ENCODE results near the gene EGLN3.
"Not testable (repeated sequence)": the region's sequence is repeated elsewhere in the genome, so short reads cannot be mapped to it uniquely, and the experiment has no call there.

The EGLN3 gene

DNA sequence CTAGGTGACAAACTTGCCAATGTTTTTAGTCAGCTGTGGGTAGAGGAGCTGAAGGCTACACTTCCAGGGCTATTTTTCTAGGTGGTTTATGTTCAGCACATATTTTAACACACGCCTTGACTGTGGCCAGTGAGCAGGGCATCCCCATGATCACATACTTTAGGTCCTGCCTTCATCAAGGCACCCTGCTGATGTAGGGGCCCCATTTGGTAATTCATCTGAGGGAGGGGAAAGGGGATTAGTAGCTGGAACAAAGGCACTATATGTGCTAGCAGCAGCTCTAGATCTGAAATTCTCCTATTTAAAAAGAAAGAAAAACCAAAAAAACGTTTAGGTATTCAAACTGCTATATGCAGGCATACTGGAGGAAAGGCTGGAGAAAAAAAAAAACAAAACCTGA, 14.5 kb downstream of the EGLN3 start:
- no peak for DNase-seq (ENCODE audit: low read depth in 2 of 2)

- DNase-seq (ENCODE audit: low read depth in 2 of 2): no peak
These were observed 15.9 kb downstream of the EGLN3 start for GRCh38 chr14:33934938-33935337.

DNA sequence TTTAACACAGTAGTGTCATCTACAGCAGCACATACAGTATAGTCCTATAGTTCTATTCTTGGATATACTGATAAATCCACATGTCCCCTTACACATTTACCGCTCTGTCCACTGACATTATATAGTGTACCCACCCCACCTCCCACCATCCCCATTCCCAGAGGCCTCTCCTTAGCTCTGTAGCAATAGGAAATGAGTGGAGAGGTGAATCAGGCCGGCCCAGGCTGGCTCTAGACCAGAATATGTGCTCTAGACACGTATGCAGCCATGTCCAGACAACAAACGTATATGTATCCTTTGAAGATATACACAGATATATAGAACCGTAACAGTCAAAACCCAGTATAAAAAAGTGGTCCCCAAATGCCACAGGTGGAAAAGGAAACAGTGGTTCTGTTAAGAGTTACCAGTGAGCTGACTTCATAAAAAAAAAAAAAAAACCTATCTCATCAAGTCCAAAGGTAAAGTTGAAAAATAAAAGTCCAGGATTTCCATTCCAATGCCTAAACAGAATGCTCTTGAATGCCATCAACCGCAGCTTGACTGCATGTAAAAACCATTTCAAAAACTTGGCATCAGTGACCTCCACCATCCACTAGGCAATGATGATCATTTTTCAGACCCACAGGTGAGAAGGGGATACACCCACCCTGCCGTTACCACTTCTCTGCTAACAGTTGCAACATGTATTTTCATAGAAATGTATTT, 16.7 kb downstream of the EGLN3 start:
- DNase-seq (ENCODE audit: low read depth in 2 of 2): no peak

GRCh38 chr14:33933386-33933933, 17.4 kb downstream of the EGLN3 start:
- DNase-seq (ENCODE audit: low read depth in 2 of 2): no peak

GRCh38 chr14:33932576-33933345, 18.1 kb downstream of the EGLN3 start:
- DNase-seq (ENCODE audit: low read depth in 2 of 2): no peak

- DNase-seq (ENCODE audit: low read depth in 2 of 2): no peak
These were observed 18.8 kb downstream of the EGLN3 start for GRCh38 chr14:33932033-33932432.

- DNase-seq (ENCODE audit: low read depth in 2 of 2): no peak
These were observed 19.4 kb downstream of the EGLN3 start for GRCh38 chr14:33931461-33931860.

- no peak for DNase-seq (ENCODE audit: low read depth in 2 of 2)
These were observed 20.4 kb downstream of the EGLN3 start for GRCh38 chr14:33930439-33930838.

DNA sequence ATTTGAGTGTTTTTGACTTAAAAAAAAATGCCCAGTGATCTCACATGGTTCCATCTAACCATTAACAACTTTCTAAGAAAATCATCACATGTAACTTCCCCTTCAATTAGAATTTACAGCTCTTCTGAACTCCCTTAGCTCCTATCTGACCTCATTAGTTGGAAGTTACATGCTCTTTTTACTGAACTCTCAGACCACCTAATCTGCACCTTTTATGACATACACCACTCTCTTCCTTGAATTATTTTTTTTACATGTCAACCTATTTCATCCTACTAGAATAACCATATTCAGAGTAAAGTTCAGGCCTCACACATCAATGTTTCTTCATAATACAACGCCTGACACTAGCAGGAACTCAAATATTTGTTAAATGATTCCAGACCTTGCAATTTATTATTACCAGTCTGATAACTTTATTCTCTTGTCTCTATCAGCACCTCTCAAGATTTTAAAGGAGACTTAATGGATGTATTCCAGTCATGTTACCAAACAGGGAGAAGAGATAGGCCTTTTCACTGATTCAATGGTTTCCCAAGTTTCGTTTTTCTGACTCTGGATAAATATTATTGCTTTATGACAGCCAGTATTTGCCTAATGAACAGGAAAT, 21.0 kb downstream of the EGLN3 start:
- no peak for DNase-seq (ENCODE audit: low read depth in 2 of 2)

DNA sequence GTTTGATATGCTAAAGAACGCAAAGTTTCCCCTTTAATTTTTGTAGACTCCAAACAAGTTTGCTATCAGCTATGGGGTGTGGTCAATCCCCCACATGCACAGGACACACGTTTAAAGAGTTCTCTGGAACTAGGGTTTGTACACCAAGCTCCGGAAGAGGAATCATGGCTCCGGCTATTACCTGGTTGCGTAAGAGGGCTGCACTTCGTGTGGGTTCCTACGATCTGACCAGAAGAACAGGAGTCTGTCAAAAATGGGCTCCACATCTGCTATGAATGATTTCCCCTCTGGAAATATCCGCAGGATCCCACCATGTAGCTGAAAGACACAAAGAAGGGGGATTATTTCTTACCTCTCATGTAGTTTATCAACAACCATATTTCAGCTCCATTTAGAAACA, 22.0 kb downstream of the EGLN3 start:
- DNase-seq (ENCODE audit: low read depth in 2 of 2): no peak

DNA sequence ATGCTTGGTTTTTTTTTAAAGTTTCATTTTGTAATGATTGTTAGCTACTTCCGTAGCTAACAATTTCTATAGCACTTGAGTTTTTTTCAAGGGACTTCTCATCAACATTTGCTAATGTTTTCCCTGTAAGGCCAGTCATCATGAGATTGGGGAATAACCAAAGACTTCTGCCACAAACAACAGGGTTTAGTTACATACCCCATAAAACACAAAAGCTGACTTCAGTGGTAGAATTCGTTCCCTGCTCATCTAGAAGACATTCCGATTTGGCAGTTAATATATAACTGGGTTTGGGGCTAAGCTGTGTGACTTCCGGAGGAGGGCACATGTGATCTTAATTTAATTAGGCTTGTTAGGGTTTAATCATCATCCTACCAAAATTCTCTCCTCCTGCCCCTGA, 22.9 kb downstream of the EGLN3 start:
- DNase-seq (ENCODE audit: low read depth in 2 of 2): no peak

DNA sequence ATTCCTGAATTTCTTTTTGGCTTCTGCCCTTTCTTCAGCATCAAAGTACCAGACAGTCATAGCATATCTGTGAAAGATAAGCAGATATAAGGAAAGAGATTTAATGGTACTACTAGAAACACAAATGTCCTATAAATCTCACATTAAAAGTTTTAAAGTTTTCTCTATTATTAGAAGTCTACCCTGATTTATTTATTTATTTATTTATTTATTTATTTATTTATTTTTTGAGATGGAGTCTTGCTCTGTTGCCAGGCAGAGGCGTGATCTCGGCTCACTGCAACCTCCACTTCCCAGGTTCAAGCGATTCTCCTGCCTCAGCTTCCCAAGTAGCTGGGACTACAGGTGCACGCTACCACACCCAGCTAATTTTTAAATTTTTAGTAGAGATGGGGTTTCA, 23.9 kb downstream of the EGLN3 start:
- DNase-seq (ENCODE audit: low read depth in 2 of 2): not testable (repeated sequence)

DNA sequence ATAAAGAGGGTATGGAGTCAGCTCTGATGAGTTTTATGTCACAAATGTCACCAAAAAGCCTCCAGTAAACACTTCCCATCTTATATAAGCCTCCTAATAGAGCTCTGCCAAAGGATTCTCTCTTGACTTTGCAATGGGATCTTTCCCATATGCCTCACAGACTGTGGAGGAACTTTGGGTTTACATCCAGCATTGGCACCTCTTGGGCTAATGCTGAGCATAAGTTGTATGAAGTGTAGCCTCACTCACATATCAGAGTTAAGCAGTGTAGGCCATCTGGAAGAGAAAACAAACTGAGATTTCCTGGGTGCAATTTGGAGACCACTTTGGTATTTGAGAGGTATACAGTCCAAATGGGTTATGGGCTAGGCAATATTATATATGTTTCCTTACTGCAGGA, 24.9 kb downstream of the EGLN3 start:
- DNase-seq (ENCODE audit: low read depth in 2 of 2): no peak

DNA sequence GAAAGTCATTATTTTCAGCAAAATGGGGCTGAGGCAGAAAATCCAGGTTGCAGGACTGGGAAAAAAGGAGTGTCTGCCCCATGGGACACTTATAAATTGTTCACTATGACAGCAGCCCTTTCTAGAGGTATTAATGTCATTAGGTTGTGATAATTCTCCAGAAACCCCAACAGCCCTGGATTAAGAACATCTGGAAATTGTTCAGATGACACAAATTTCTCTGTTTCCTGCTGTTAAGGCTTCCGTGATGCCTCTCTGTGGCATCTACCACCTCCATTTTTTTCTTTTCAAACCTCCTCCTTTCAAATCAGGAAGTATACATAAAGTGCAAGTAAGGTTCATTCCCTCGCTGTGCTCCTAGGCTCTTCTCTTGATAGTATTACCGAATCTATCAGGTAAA, 25.6 kb downstream of the EGLN3 start:
- no peak for DNase-seq (ENCODE audit: low read depth in 2 of 2)

DNA sequence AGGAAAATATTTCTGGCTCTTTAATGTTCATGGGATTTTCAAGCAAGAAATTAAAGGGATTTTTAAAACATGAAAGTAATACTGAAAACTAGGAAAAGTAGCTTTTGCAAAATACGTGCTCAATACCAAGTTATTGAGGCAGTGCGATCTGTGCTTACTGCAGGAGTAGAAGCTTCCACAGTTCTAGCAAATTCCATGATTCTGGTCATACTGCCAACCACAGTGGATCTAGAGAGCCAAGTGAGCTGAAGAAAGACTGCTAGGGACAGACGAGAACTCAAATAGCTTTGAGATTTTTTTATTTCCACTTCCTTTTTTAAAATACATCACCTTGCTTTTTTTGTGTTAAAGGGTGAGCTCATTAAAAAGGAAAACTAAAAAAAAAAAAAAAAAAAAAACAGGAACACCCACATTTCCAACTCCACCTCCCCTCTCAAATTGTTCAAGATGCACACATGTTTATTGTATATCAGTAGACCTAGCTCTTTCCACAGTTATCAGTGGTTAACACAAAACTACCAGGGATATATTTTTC, 26.2 kb downstream of the EGLN3 start:
- DNase-seq (ENCODE audit: low read depth in 2 of 2): no peak

- DNase-seq (ENCODE audit: low read depth in 2 of 2): no peak
These were observed 28.7 kb downstream of the EGLN3 start for GRCh38 chr14:33922125-33922524.

GRCh38 chr14:33918256-33918655, 32.6 kb downstream of the EGLN3 start:
- no peak for DNase-seq (ENCODE audit: low read depth in 2 of 2)

DNA sequence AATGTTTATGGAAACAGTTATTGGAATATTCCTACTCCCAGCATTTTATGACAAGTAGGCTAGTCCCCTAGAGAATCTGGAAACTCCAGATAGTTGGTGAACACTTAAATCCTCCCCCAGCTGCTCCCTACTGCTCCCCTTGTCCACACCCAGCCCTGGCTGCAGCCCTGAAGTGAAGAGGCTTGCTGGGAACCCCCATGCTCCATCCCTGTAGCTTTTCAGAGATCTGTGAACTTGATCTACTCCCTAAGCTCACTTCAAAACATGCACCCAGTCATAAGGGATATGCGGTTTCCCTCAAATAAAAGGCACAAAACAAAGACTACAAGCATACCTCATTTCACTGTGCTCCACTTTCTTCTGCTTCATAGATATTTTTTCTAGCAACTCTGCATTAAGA, 33.2 kb downstream of the EGLN3 start:
- no peak for DNase-seq (ENCODE audit: low read depth in 2 of 2)

GRCh38 chr14:33916663-33917565, 34.0 kb downstream of the EGLN3 start:
- DNase-seq (ENCODE audit: low read depth in 2 of 2): no peak

DNA sequence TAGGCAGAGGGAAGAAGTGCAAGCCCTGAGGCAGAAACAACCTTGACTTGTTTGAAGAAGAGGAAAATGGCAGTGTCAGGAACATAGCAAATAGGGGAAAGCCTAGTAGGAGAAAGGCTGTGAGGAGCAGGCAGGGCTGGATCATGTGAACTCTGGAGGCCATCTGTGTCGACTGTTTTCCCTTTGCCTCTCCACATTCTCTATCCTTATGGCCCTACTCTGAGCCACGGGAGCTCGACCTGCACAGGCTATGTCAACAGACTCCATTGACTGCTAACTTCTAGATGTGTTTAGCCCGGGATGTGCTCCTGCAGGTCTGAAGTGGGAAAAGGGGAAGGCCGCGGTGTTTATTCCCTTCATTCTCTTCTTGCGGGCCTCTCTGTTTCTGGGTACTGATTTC, 35.2 kb downstream of the EGLN3 start:
- DNase-seq (ENCODE audit: low read depth in 2 of 2): no peak
